D341Med (cell line): ENCODE data around the gene COL13A1.

Experiments
- DNase-seq: peaks from one replicate; pipeline ENCODE4 v3.0.0; 2012; ENCODE audit warnings: low spot score

Gene COL13A1

DNA sequence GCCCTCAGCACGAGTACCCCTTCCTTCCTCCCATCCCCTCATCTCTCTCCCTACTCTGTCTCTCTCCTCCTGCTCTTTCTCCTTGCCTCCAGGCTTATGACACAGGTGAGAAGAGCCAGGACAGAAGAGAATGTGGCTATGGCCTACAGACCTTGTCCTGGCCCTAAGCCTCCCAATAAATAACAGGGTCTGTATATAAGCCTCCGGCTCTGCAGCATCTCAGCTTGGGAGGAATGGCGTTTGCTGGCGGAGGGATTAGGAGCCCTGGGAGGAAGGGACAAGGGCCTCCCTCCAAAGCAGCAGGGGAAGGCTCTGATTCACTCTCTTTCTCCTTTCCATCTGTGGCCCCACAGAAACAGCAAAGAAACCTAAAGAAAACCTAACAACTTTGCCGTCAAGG, 45.8 kb downstream of the COL13A1 start:
- DNase-seq, result no peak

DNA sequence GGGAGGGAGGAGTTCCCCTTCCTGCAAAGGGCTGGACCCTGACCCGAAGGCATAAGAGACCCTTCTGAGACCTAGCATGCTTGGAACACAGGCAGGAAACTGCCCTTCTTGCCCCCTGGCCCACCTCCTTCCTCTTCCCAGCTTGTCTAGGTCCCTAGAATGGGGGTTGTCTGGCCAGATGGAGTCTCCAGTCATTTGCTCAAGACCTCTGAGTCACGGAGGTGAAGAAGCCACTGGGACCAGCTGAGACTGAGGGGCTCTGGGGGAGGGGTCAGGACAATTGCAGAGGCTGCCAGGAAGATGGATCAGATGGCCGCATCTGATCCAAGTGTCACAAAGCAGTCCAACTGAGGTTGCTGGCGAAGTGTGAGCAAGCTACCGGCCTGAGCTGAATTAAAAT, 46.2 kb downstream of the COL13A1 start:
- no peak for DNase-seq

DNA sequence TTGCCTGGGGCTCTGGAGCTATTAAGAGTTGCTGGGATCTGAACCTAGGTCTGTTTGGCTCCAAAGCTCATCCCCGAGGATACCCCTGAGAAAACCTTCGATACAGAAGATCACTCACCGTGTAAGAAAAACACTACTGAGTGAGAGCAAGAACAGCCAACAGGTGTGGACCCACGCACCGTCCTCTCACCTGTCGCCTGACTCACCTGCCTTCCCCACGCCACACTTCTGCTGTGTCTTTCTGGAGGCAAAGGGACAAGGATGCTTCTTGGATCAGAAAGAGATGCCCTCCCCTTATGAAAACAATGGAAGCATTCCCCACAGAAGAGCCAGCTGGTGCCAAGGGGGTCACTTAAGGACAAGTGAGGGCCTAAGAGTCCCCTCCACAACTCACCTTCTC, 46.7 kb downstream of the COL13A1 start:
- no peak for DNase-seq

DNA sequence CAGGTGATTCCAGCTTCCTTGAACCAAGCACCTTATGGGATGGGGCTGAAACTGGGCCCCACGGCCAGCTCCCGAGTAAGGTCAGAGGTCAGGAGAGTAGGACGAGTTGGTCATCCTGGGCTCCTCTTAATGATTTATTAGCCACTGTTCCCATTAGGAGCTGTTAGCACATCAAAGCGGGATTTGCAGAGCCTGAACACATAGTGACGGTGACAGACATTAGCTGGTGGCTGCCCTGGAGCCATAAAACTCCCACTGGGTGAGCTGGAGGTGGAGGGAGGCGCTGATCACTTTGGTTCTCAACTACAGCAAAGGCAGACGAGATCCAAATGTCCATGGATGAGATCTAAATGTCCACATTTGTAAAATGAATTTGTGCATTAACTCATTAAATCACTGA, 48.1 kb downstream of the COL13A1 start:
- DNase-seq, result no peak

DNA sequence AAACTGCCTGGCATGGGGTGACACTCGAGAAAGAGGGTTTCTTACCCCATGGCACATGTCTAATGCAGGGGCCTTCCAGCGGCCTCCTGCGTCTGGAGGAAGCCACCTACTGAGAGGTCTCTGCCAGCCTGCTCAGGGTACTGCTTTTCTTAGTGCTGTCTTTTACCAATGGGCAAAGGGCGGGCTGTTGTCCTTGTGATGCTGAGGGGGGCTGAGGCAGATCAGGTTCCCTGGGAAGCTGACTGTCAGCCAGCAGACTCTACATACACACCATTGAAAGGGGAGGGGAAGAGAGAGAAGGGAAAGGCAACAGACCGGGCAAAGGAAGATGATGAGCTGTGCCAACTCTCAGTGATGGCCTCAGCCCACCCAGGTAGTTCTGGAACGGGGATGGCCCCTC, 48.7 kb downstream of the COL13A1 start:
- no peak for DNase-seq

DNA sequence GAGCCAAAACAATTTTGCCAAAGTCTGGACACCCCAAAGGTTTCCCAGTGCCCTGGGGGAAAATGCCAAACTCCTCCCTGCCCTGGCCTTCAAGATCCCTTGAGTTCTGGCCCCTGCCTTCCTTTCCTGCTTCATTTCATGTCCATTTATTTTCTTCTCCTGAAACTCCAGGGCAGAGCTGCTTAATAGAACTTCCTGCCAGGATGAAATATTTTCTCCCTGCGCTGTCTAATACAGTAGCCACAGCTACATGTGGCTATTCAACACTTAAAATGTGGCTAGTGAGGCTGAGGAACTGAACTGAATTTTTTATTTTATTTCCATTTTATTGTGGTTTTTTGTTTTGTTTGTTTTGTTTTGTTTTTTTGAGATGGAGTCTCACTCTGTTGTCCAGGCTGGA, 49.6 kb downstream of the COL13A1 start:
- DNase-seq, result no peak

DNA sequence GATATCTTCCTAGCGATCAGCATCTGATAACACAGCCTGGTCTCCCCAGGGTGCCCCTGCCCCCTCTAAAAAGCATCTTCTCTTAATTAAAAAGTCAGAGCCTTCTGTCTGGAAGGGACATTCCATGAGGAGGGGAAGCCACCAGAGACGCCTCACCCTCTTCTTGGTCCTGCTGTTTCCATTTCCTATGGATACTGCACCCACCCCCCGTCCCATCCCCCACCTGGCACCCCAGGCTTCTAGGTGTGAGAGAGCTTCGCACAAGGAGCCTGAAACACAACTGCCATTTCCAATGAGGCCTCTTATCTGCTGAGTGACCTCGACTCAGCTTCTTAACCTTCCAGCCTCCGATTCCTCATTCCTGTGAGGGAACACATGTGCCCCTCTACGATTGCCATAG, 51.4 kb downstream of the COL13A1 start:
- DNase-seq, result no peak

DNA sequence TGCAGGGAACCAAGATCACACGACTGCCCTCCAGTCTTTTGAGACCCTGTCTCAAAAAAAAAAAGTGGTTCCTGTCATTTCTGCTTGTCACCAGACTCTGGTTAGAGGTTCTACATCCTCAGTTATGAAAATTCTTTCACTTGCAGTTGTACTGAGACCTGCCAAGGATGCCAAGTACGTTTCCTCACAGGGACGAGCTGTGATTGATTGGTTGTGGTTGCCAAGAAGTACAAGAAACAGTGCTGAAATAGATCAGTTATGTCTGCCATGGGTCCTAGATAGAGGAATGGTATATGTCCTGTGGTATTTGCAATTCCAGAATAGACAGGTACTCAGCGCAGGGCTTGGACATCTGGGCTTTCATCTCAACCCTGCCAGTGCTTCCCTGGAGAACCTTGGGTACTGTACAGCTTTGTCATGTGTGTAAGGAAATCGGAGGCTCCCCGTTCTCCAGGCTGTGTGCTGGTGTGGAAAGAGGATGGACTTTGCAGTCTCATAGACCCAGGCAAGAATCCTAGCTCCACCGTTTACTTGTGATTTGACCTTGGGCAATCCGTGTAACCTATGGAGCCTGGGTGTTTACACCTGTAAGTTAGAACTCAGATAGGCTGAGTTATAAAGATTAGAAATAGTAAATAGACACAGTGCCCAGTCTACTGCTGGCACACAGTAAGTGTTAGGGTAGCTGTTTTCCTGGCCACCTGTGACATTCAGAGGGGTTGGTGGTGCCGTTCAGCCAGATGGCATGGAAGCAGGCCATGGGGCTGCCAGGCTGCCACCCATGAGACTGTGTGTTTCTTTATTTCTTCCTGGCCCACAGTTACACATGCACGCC, 53.0 kb downstream of the COL13A1 start:
- DNase-seq, result no peak

DNA sequence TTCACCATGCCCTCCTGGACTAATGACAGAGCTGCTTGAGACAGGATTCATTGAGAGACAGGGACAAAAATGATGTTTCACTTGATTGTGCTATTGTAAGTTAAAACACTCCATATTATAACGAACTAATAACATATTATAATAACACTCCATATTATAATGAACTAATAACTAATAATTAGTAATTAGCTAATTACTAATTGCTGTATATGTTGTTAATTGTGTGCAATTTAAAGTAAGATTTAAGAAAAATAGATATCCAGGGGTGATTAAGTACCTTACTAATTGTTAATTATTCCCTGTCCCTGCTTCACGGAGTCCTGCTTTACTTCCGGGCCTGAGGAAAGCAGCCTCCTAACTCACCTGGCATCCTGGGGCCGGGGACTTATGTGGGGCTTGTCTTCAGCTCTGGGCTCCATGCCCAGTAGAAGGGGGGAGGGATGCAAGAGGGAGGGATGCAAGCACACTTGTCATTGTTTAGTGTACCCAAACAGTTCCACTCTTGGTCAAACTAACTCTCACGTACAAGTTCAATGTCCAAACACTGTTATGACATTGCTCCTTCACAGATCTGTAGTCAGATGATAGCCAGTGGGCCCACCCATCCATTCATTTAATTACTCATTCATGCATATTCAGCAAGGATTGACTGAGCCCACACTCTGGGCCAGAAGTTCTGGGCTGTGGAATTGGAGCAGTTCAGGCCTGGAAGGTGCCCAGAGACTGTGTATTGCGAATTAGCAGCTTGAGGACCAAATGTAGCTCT, 53.8 kb downstream of the COL13A1 start:
- no peak for DNase-seq

DNA sequence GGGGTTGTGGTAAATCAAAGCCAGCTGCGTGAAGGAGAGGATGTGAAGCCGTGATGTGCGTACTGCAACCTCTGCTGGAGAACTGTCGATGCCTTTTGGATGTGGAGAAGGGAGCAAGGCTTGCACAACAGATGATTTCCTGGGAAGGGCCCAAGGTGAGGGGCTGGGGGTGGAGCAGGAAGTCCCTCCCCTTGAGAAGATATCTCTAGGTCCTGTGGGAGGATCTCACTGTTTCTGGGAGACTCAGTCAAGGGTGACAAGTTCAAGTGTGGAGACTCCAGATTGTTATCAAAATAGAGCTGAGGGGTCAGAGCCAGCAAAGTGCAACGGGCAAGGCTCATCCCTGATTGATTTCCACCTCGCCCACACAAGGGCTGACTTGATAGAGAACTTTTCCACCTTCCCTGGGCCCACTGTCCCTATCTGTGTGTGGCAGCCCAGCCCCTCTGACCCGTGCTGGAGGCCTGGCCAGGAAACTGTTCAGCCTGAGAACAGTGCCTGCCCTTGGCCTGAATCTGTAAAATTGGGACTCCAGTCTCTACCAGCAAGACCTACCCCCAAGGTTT, 55.0 kb downstream of the COL13A1 start:
- DNase-seq, result no peak

DNA sequence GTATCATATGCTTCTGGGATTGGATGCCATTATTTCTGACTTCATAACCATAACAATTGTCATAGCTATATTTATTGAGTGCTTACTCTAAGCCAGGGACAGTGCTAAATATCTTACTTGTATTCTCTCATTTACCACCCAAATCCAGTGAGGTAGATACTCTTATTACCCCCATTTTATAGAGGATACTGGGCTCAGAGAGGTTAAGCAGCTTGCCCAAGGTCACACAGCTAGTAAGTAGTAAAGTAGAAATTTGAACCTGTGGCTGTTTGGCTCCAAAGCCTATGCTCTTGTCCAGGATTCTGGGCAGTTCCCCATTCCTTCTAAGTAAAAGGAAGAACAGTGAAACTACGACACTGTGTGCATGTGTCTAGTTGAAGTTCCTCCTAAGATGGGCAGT, 56.5 kb downstream of the COL13A1 start:
- DNase-seq, result no peak

DNA sequence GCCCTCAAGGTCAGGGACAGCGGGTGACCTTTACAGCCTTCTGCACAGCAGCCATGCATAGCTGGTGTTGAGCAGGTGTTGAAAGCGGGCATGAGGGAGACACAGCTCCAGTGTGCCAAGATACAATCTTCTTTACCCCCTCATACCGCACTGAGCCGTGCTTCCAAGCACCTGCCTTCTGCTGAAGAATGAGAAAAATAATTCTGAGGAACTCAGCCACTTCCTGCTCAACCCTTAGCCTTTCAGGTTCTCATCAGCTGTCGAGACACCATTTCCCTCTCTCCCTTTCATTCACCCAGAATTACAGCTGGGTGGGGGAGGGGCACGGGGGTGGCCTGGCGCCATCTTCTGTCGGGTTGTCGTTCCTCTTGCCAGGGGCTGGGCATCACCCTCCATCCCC, 58.6 kb downstream of the COL13A1 start:
- no peak for DNase-seq

DNA sequence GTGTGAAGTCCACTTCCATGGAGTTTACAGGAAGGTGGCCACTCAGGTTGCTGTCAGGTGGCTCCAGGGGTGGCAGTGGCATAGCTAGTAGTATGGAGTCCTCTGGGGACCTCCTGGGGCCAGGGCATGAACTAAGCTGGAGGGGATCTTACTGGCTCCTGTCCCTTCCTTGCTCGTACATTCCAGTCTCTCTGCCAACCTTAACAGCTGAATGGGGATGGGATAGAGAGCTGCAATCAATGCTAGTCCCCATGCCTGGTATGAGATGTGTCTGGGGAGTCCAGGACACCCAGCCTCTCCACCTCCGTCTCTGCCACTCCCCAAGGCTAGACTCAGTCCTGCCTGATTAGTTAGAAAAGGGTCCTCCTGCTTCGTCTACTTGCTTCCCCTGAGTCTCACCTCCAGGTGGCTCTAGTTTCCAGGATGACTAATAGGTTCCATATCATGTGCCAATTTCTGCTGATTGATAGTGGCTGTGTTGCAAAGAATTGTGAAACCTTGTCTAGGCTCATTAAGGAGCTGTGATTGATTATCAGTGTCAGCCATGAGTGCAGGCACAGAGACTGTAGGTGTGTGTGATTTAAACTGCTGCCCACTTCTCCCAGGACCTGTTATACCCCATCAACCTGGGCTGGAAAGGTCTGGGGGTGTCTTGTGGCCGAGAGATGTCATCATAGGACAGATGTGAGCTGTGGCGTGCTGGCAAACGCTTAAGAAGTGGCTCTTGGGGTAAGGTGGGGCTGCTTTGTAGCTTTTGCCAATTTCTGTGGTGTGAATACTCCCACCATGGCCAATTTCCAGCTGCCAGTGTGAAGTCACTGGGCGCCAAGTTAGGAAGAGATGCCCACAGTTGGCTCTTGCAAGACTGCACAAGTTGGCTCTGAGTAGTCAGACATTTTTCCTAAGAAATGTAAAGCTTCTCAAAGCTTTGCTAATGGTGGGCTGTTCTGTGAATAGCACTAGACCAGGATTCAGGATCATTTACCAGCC, 59.8 kb downstream of the COL13A1 start:
- DNase-seq, result no peak

DNA sequence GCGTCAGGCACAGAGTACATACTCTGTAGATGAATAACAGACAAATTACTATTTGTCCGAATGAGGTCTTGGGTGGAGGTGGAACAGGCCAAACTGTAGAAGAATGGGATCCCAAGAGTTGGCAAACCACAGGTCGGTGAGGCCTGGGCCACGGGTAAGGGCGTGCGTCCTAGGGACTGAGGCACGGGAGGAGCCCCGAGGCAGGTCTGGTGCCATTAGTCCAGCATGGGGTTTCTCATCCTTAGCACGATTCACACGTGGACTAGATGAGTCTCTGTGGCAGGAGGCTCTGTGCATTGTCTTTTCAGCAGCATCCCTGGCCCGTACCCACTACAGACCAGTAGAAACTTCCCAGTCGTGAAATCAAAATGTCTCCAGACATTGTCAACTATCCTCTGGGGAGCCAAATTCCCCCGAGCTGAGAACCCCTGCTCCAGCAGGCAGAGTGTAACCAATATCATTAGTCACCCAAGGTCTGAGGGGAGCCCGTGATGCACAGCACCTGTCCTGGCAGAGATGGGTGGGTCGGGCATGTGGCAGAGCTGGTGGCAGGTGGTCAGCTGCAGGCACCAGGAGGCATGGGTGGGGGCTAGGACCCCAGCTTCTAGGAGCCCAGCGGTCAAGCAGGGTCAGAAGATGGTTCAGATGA, 61.3 kb downstream of the COL13A1 start:
- no peak for DNase-seq

DNA sequence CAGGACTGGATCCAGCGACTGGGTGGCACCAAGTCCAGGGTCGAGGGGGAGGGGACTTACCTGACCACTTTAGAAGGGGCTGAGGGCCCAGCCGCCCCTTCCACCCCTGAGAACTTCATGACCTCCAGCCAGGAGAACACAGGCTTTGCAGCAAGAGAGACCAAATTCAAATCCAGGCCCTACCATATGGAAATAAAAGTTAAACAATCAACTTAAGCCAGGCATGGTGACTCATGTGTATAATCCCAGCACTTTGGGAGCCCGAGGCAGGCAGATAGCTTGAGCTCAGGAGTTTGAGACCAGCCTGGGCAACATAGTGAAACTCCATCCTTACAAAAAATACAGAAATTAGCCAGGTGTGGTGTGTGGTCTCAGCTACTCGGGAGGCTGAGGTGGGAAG, 61.9 kb downstream of the COL13A1 start:
- no peak for DNase-seq

DNA sequence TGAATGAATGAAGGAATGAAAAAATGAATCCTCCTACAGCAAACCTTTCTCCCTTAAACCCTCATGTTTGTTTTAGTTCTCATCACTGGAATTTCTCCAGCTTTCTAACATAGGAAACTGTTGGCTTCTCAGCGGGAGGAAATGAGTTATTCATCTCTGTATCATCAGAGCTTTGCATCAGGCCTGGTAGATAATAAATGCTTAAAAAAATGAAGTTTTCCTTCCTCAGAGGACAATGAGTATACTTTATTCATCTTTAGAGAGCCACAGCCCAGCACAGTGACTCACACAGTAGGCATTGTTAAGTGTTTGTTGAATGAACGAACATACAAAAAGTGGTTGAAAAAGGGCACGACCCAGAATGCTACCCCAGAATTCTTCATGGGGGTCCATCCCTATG, 62.6 kb downstream of the COL13A1 start:
- DNase-seq, result no peak

DNA sequence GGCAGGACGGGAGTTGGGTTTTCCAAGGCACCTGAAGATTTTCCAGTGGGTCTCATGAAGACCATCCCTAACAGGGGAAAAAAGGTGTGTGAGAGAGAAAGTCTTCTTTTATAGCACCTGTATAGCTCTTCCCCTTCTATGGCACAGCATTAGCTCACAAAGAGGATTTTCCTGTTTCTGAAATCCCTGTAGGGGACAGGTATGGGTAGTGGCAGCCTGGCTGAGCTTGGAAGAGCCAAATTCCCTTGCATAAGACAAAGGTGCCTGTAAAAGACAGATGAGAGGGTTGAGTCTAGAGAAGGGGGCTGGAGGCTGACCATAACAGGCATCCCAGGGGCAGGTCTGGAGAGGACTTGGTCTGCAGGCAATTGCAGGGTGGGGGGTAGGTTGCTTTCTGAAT, 63.7 kb downstream of the COL13A1 start:
- DNase-seq, result no peak

DNA sequence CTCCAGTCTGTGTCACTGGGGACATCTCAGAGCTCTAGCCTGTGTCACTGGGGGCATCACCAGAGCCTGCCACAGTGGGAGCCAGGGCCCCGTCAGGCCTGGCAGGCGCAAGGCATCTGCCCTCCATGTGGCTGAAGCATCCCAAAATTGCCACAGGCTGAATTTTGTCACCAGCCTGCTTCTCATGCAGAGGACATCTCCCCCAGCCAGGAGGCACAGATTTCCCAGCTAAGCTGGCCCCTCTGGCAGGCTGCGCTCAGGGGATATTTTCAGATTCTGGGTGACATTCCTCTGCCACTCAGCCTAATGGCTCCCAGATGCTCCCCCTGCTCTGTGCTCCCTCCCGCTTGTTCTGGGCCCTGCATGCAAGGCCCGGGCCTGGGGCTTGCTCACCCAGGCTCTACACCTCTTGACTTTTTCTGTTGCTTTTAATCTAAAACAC, 64.6 kb downstream of the COL13A1 start:
- no peak for DNase-seq

DNA sequence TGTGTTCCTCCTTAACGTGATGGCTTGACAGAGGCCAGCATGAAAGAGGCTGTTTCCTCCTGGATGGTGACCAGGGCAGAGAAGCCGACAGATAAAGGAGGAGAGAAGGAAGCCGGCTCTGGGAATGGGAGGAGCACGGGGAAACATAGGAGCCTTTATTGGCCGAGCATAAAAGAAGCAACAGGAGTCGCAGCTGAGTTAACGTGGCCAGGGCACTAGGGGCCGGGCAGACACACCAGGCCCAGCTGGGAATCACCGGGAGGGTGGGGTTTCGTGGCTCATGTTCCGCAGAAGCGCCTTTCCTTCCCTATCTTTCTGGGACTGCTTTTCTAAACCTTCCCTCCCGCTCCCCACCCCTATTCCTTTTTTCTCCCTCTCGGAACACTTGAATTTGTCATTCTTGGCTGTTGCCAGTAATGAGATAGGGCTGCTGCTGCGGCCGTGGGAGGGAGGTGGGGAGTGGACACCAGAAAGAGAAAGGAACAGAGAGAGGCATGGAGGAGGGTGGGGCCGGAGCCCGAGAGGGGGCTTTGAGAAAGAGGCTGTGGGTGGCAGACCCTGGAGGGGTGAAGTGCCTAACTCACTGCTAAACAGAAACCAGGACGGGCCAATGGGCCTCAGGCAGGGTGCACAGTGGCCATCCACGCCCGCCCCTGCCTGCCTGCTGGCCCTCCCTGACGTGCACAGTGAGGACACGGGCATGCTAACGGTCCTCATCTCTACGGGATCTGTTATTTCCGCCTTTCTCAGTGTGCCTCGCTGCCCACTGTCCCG, 65.2 kb downstream of the COL13A1 start:
- DNase-seq, result no peak

DNA sequence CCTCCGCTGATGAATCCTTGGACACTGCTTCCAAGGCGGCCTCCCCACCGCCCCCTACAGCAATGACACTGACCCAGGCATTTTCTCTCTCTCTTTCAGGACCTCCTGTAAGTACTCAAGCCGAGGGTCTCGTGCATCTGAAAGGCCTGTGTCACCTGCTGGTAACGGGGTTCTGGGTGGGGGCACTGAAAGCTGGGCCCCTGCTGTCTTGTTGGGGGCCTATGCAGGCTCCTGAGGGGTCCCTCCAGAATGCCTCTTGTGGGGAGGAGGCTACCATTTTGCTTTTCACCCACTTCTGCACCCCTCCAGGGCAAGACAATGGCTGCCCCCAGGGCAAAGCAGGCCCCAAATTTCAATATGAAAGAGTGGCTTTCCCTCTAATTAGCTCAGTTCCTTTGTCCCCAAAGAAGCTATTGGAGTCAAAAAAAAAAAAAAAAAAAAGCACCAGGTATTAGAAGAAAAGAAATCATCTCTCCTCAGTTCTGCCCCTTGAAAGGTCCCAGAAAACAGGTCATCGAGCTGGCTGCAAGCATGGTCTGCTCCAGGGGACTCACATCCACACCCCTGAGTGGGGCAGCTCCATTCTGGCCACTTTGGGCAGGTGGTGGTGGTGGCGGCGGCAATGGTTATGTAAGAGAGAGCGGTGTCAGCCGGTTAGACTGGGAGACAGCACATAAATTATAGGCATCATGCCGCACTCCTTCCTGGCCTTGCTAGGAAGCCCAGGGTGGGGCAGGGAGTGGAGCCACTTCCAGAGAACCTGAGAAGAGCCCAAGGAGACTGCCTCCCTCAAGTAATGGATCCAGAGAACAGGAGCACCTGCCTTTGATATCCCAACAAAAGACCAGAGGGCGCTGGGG, 66.2 kb downstream of the COL13A1 start:
- DNase-seq, result no peak
